ENCODE measurements around the gene SRGAP1.

Gene SRGAP1

GRCh38 chr12:63977441-63977840 lies 132.9 kb downstream of the SRGAP1 start:
- no peak for DNase-seq

GRCh38 chr12:63978519-63978918 lies 134.0 kb downstream of the SRGAP1 start:
- DNase-seq: no peak

GRCh38 chr12:63980211-63980610 lies 135.7 kb downstream of the SRGAP1 start:
- DNase-seq: no peak

- DNase-seq: no peak
Observed at GRCh38 chr12:63981343-63981742, 136.8 kb downstream of the SRGAP1 start.

DNA sequence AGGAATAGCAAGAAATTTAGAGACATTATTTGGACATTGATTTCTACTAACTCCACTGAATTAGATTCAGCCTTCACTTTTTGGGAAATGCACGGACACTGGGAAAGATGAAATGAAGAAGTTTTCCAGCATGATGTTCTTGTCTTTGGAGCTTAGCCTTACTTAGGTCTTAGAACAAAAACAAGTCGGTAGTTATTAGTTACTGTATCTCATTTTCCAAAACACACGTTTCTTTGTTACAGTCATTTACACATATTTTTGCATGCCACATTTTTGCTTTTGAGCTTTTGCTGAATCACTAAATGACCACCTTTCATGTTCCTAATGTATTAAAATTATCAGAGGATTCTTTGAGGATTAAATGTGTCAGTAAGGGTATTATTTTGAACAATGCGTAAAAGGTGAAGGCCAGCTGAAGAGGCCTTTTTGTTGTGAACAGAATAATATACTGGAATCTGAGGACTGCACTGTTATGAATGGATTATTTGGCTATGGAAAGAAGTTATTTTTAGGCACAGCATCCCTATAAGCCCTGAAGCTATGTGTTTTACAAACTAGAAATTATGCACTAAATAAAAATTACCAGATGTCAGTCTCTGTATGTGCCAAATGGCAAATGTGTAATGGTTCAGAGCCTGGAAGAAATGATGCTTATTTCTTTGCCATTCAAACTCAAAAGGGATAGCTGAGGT lies 138.2 kb downstream of the SRGAP1 start:
- no peak for DNase-seq

DNA sequence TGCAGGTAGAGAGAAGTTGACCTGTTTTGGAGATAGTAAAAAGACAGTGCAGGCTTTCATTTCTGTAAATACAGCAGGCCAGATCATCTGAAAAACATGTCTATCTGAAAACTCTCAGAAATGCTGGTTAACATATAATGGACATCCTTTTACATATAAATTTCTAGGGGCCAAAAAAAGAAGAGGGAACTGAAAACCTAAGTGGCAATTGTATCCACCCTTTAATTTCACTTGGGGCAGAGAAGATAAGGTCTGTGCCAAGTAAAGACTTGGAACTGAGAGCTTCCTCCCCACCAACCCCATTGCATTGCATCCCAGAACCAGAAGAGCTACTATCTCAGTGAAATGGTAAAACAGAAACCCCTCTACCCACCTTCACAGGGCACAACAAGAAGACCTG lies 141.0 kb downstream of the SRGAP1 start:
- DNase-seq: no peak

GRCh38 chr12:63985945-63986344 lies 141.4 kb downstream of the SRGAP1 start:
- DNase-seq: no peak

- no peak for DNase-seq
Observed at GRCh38 chr12:63989301-63989845, 144.9 kb downstream of the SRGAP1 start.

DNA sequence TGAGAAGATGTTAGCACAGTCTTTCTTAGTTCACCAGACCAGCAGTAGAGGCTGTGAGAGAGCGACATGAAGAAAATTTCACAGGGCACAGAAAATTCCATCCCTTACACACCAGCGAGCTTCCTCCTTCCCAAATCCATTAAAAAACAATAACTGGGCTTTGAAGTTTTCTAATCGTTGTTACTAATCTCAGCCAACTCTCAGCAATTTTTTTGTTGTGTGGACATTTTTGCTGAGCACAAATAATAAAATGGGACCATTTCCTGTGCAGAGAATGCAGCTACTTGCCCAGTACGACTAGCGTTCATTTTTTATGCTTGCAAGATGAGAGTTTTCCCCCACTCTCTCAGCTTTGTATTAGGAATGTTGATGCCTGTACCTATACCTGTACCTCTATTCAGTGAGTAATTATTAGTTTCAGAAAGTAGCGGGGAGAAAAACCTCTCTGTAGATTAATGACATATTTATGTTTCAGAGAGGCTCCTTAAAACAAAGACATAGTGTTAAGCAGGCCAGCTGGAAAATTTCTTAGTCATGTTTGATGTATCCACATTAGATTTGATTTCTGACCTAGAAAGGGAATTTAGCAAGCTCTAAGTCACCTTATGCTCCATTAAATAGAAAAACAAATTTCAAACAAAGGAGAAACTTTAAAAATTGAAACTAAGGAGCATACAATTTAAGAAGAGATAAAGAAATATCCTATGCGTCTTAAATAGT lies 146.5 kb downstream of the SRGAP1 start:
- no peak for DNase-seq

- no peak for DNase-seq
Observed at GRCh38 chr12:63994704-63995103, 150.2 kb downstream of the SRGAP1 start.

DNA sequence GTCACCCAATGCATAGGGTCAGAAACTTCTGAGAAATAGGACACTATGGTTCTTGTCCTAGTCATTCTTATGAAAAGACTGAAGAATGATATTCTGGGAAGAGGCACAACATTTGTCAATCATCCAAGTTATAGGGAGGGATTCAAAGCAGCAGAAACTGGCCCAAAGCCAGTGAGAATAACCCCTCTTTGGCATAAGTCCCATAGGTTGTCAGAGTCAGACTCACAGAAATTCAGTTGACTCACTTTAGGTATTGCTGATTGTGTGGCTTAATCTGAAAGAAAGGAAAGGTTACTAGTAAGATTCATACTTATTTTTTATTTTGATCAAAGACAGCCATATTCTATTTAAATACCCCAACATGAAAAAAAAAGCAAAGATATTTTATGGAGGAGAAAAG lies 151.0 kb downstream of the SRGAP1 start:
- DNase-seq: no peak

GRCh38 chr12:63996556-63996955 lies 152.1 kb downstream of the SRGAP1 start:
- DNase-seq: no peak

GRCh38 chr12:63997198-63997597 lies 152.7 kb downstream of the SRGAP1 start:
- DNase-seq: no peak

- no peak for DNase-seq
Observed at GRCh38 chr12:63998584-63998983, 154.1 kb downstream of the SRGAP1 start.

DNA sequence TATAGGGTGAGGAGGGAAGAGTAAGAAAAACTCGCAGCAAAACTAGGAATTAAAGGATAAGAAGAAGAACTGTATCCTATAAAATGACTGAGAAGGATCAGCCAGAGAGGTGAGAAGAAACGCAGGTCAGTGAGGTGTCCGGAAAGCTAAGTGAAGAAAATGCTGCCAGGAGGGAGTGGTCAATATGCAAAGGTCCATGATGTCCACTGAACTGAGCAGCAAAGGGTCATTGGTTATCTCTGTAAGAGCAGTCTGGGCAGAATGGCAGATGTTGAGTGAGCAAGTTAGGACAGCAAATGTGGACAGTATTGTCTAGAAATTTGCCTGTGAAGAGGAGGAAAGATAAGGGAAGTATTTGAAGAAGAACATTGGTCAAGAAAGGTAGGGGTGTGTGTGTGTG lies 155.4 kb downstream of the SRGAP1 start:
- DNase-seq: no peak

- DNase-seq: no peak
Observed at GRCh38 chr12:64001439-64001838, 156.9 kb downstream of the SRGAP1 start.

DNA sequence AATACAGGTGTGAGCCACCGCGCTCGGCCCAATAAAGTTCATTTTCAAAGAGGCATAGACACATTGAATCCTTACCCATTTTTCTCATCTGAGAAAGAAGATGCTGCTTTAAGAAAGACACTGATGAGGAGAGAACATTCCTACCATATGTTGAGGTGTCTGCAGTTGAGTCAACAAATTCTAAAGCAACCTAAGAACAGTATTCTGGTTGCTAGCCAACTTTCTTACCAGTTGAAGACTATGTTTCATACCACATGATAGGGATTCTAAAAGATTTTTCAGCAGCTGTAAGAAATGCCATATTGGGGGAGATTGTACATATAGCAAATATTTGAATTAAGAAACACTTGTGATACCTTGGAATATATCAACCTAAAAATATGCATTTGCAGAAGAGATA lies 160.1 kb downstream of the SRGAP1 start:
- no peak for DNase-seq

DNA sequence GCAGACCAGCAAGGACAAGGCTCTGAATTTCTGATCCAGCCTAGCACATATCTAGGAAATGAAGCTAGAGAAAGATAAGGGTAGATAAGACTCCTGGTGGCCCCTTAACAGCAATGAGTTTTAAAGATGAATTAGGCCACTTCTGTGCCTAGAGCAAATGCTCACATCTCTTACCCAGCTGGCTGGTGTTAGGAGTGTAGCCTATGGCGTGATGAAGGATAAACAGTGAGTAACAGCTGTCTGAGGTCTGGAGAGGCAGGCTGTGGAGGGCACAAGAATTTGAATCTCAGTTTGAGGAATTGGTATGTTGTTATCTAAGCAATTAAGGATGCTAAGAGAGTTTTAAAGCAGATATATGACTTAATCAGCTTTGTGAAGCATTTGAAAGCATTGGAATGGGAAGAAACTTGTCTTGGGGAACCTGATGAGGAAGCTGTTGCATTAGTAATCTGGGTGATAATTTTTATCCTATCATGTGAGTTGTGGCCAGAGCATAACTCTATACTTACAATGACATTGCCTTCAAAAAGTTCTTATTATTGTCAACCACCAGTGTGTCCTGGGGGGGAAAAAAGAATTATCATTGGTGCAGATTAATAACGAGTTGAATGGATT lies 161.8 kb downstream of the SRGAP1 start:
- no peak for DNase-seq

GRCh38 chr12:64007853-64008252 lies 163.4 kb downstream of the SRGAP1 start:
- no peak for DNase-seq

DNA sequence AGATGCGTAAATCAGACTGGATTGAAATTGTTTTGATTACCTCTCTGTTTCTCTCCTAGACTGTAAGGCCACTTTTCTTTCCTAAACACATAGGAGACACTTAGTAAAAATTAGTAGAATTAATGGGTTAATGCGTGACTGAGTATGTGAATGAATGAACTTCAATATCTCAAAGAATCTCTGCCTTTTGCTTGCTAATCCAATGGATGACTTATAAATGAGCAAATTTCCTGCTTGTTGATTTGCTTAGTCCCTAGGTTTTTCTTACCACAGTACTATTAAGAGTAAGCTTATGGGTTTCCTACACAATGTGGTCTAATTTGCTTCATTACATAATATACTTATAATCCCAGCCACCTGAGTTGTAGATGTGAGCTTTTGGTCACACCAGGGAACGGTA lies 164.1 kb downstream of the SRGAP1 start:
- DNase-seq: no peak

- DNase-seq: no peak
Observed at GRCh38 chr12:64009321-64010068, 165.0 kb downstream of the SRGAP1 start.

DNA sequence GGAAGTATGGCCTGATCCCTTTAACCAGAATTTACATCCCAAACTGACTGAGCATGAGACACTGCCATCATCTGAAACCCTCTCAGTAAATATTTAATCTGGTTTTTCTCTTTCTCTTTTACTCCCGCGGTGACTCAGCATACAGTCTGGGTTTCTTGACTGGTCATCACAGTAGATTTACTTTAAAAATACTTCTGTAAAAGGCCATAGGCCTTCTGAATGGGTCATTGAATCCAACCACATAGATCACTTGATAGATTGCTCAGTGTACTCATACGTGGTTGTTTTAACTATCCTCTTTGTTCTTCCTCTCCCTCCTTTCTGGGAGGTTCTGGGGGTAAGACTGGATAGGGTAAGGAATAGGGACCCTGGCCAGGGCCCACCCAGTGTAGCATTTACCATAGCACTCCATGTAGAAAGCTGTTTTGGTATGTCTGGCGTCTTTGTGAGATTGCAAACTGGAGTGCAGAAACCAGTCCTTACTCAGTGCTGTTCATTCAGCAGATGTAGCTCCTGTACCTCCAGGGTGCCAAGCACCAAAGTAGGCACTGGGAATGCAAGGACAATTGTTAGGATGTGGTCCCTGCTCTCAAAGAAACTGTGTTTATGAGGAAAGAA lies 165.7 kb downstream of the SRGAP1 start:
- no peak for DNase-seq

GRCh38 chr12:64016521-64016920 lies 172.0 kb downstream of the SRGAP1 start:
- no peak for DNase-seq
